Tibial artery (tissue), 4 donors: ENCODE data around the gene ZNF175.

Experiments used
- DNase-seq, 2 donors: peaks; one replicate each; pipeline ENCODE4 v3.0.0-alpha.2; 2019
- H3K27ac ChIP-seq, 2 donors: fragments of 200-600 bp; sonication (generic) in 1 of 2; 1 replicate in 1 of 2; 2 replicates in 1 of 2; pipeline ENCODE4 v1.5.1; 2018 to 2019; ENCODE audit warnings: mild to moderate bottlenecking in 1 of 2
- H3K27me3 ChIP-seq, 2 donors: fragments of 200-600 bp; sonication (generic) in 1 of 2; one replicate each; pipeline versions ENCODE4 v1.5.1 to v1.6.0; 2016 to 2019
- H3K36me3 ChIP-seq, 3 donors: fragments of 200-600 bp; sonication (generic) in 2 of 3; one replicate each; pipeline ENCODE4 v1.5.1; 2016 to 2019; ENCODE audit warnings: mild to moderate bottlenecking in 2 of 3
- H3K4me1 ChIP-seq, 4 donors: fragments of 200-600 bp; sonication (generic) in 2 of 4; 1 replicate in 3 of 4; 2 replicates in 1 of 4; pipeline ENCODE4 v1.5.1; 2016 to 2019
- H3K4me3 ChIP-seq, 2 donors: fragments of 200-600 bp; sonication (generic) in 1 of 2; 1 replicate in 1 of 2; 2 replicates in 1 of 2; pipeline ENCODE4 v1.5.1; 2018 to 2019; ENCODE audit warnings: mild to moderate bottlenecking in 2 of 2
- H3K9me3 ChIP-seq, 3 donors: fragments of 200-600 bp; sonication (generic) in 1 of 3; one replicate each; pipeline ENCODE4 v1.5.1; 2016 to 2019
- CTCF ChIP-seq, 2 experiments: fragments of 200-600 bp in 1 of 2; fragments of 450-650 bp in 1 of 2; IDR thresholded peaks; one replicate each; pipeline ENCODE4 v1.5.1; 2017 to 2019; ENCODE audit warnings: antibody characterized with exemption in 2 of 2, mild to moderate bottlenecking in 1 of 2, moderate library complexity in 1 of 2
- intact Hi-C: fragments of 100-400 bp; cut with DNase I; formaldehyde crosslinking; loops from one replicate; pipeline ENCODE4 v1.15.0; 2023; ENCODE audit warnings: low total_unique reads

Gene ZNF175

DNA sequence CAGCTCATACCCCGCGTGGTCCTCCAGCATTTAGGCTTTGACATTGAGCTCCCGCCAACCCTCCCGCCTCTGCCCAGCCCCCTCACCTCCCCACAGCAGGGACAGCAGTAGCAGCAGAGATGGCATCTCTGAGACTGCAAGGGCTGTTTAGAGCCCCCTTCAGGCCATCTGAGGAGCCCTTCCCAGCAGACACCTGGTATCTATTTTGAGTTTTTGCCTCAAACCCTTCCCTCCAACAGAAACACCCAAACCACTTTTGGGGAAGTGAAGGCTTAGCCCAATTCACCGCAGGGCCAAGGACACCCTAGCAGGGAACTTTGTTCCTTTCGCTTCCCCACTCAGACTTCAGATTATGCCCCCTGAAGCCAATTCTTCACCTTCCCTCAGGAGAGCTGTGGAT, 6.3 kb upstream of the ZNF175 start:
- H3K27ac ChIP-seq: no peak overlapping the region
- TF ChIP-seq CTCF (IDR thresholded peaks at IDR 0.05): no peak
- H3K4me1 ChIP-seq: no peaks in the 10 kb centered on the region
- H3K4me3 ChIP-seq: no peak overlapping the region
- DNase-seq: no peak
- intact Hi-C loops: no loop called here
- peaks cover 0 to 18% of the 10 kb centered on the region in 2 donors for H3K27me3 ChIP-seq
- no peaks in the 10 kb centered on the region for H3K9me3 ChIP-seq
- no peaks in the 10 kb centered on the region for H3K36me3 ChIP-seq

DNA sequence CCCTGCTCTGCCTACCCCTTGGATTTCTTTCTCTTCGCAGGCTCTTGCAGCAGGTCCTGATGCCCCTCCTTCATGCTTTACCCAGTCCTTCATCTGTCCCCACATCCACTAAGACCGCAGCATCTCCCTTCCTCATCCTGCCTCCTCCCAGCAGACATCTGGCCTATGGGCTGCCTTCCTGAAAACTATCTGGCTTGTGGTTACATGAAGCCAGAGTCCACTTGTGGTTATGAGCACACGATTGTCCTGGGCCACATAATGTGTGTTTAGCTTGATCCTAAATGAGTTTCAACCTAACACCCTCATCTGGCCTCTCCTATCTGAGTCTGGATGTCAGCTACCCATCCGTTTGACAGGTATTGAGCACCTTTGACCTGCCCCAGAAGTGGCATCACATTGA, 5.5 kb upstream of the ZNF175 start:
- Histone ChIP-seq H3K9me3 (no peaks in the 10 kb centered on the region), H3K4me3 (no peak overlapping the region), H3K27ac (no peak overlapping the region), H3K36me3 (no peaks in the 10 kb centered on the region), H3K4me1 (no peaks in the 10 kb centered on the region), H3K27me3 (peaks cover 0 to 15% of the 10 kb centered on the region in 2 donors)
- intact Hi-C loops: no loop called here
- no peak for DNase-seq
- TF ChIP-seq CTCF (IDR thresholded peaks at IDR 0.05): no peak

GRCh38 chr19:51566489-51567100, 4.5 kb upstream of the ZNF175 start:
- TF ChIP-seq CTCF (IDR thresholded peaks at IDR 0.05): no peak
- no peaks in the 10 kb centered on the region for H3K9me3 ChIP-seq

GRCh38 chr19:51567583-51567982, 3.5 kb upstream of the ZNF175 start:
- DNase-seq: no peak
- TF ChIP-seq CTCF (IDR thresholded peaks at IDR 0.05): no peak
- Histone ChIP-seq H3K4me3 (no peak overlapping the region), H3K27me3 (peaks cover 0 to 15% of the 10 kb centered on the region in 2 donors), H3K36me3 (no peaks in the 10 kb centered on the region), H3K27ac (no peak overlapping the region), H3K9me3 (no peaks in the 10 kb centered on the region), H3K4me1 (peaks cover 0 to 12% (median 9%) of the 10 kb centered on the region in 4 donors)
- intact Hi-C loops: no loop called here

More at GRCh38 chr19:51566489-51567100, 4.5 kb upstream of the ZNF175 start:
- Histone ChIP-seq H3K36me3 (no peaks in the 10 kb centered on the region), H3K4me3 (no peak overlapping the region), H3K4me1 (peaks cover 0 to 2% (median under 1%) of the 10 kb centered on the region in 4 donors), H3K27ac (no peak overlapping the region), H3K27me3 (peaks cover 0 to 15% of the 10 kb centered on the region in 2 donors)
- intact Hi-C loops: no loop called here
- DNase-seq: no peak

- H3K27ac ChIP-seq: no peak overlapping the region
- TF ChIP-seq CTCF (IDR thresholded peaks at IDR 0.05): no peak
Observed at GRCh38 chr19:51568456-51568855, 2.6 kb upstream of the ZNF175 start.

More at GRCh38 chr19:51568456-51568855, 2.6 kb upstream of the ZNF175 start:
- Histone ChIP-seq H3K4me3 (no peak overlapping the region), H3K4me1 (peaks cover 0 to 19% (median 13%) of the 10 kb centered on the region in 4 donors), H3K27me3 (peaks cover 0 to 15% of the 10 kb centered on the region in 2 donors), H3K36me3 (peaks cover 0 to 4% (median 4%) of the 10 kb centered on the region in 3 donors), H3K9me3 (no peaks in the 10 kb centered on the region)
- intact Hi-C loops: no loop called here
- DNase-seq: no peak
